Activated B cell treated with CpG ODN at 0.5 μM for 24 hours (primary cell): Measurements from ENCODE around the gene KRTAP10-11. TPM values are rescaled to one million over a fixed set of nuclear protein-coding genes. Genes with fewer than 3 reads are reported as not detected.

Experiments
- ATAC-seq: fragments of 200-7000 bp; cut with Tn5 transposase; one replicate; pipeline ENCODE4 v1.10.0; 2021; ENCODE audit warnings: low read depth, mild to moderate bottlenecking, moderate library complexity
- CTCF ChIA-PET: fragments of 350-600 bp; sonication (Branson Sonifier 250); formaldehyde crosslinking; loops from one replicate; lab custom pipeline; 2021; ENCODE audit warnings: antibody characterized with exemption; lab: Charles Lee
- POLR2A ChIA-PET: fragments of 350-600 bp; sonication (Branson Sonifier 250); formaldehyde crosslinking; loops from one replicate; lab custom pipeline; 2021; ENCODE audit warnings: antibody characterized with exemption; lab: Charles Lee
- DNase-seq: peaks from one replicate; pipeline ENCODE4 v3.0.0; 2022
- H3K27ac Mint-ChIP-seq: one replicate; pipeline ENCODE4 v1.8.0; 2020; ENCODE audit warnings: mixed read lengths
- H3K27me3 Mint-ChIP-seq: one replicate; pipeline ENCODE4 v1.8.0; 2021; ENCODE audit warnings: mixed read lengths
- H3K36me3 Mint-ChIP-seq: one replicate; pipeline ENCODE4 v1.8.0; 2021; ENCODE audit warnings: low read depth, mixed read lengths
- H3K4me1 Mint-ChIP-seq: one replicate; pipeline ENCODE4 v1.8.0; 2021; ENCODE audit warnings: mixed read lengths
- H3K4me3 Mint-ChIP-seq: one replicate; pipeline ENCODE4 v1.8.0; 2020; ENCODE audit warnings: mild to moderate bottlenecking, mixed read lengths
- H3K9me3 Mint-ChIP-seq: one replicate; pipeline ENCODE4 v1.8.0; 2020; ENCODE audit warnings: mixed read lengths
- intact Hi-C: fragments of 100-400 bp; cut with micrococcal nuclease; formaldehyde crosslinking; loops from one replicate; pipeline ENCODE4 v1.15.1; 2024
- total RNA-seq: library from RNA; stranded (reverse); gene quantifications from 2 replicates; pipeline ENCODE4 v1.2.3, GENCODE V29; 2022
- TF ChIP-seq, protein P1 (sequence below): fragments of 200-600 bp; IDR thresholded peaks from one replicate; pipeline ENCODE4 v1.8.0; 2022; ENCODE audit warnings: antibody characterized with exemption, mild to moderate bottlenecking

The KRTAP10-11 gene
- total RNA-seq, 1 donor from 2014 or later, result not detected

DNA sequence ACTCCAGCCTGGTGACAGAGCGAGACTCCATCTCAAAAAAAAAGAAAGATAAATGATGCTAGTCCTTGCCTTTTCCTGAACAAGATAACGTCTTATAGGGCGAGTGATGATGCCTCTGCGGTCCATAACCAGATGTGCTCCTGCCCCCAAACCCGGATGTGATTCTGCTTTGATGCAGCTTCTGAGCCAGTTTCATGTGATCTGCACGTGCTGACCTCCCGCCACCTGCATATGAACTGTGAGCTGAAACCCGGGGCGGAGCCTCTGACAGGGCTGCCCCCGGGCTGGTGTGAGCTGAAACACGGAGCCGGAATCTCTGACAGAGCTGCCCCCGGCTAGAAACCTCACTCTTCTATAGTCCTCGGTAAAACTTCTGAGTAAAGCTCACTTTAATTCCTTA, 6.9 kb downstream of the KRTAP10-11 start:
- Mint-ChIP-seq H3K9me3 (peaks cover 17% of the 10 kb centered on the region), H3K27me3 (peaks cover 15% of the 10 kb centered on the region), H3K36me3 (no peaks in the 10 kb centered on the region), H3K27ac (no peak overlapping the region), H3K4me1 (peaks cover 2% of the 10 kb centered on the region), H3K4me3 (no peak overlapping the region)
- intact Hi-C loops, result no loop called here
- POLR2A ChIA-PET, result no interaction called here
- DNase-seq, result no peak
- no peak for ATAC-seq
- CTCF ChIA-PET, result no interaction called here
- TF ChIP-seq, protein P1, sequence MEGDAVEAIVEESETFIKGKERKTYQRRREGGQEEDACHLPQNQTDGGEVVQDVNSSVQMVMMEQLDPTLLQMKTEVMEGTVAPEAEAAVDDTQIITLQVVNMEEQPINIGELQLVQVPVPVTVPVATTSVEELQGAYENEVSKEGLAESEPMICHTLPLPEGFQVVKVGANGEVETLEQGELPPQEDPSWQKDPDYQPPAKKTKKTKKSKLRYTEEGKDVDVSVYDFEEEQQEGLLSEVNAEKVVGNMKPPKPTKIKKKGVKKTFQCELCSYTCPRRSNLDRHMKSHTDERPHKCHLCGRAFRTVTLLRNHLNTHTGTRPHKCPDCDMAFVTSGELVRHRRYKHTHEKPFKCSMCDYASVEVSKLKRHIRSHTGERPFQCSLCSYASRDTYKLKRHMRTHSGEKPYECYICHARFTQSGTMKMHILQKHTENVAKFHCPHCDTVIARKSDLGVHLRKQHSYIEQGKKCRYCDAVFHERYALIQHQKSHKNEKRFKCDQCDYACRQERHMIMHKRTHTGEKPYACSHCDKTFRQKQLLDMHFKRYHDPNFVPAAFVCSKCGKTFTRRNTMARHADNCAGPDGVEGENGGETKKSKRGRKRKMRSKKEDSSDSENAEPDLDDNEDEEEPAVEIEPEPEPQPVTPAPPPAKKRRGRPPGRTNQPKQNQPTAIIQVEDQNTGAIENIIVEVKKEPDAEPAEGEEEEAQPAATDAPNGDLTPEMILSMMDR, result no peak

DNA sequence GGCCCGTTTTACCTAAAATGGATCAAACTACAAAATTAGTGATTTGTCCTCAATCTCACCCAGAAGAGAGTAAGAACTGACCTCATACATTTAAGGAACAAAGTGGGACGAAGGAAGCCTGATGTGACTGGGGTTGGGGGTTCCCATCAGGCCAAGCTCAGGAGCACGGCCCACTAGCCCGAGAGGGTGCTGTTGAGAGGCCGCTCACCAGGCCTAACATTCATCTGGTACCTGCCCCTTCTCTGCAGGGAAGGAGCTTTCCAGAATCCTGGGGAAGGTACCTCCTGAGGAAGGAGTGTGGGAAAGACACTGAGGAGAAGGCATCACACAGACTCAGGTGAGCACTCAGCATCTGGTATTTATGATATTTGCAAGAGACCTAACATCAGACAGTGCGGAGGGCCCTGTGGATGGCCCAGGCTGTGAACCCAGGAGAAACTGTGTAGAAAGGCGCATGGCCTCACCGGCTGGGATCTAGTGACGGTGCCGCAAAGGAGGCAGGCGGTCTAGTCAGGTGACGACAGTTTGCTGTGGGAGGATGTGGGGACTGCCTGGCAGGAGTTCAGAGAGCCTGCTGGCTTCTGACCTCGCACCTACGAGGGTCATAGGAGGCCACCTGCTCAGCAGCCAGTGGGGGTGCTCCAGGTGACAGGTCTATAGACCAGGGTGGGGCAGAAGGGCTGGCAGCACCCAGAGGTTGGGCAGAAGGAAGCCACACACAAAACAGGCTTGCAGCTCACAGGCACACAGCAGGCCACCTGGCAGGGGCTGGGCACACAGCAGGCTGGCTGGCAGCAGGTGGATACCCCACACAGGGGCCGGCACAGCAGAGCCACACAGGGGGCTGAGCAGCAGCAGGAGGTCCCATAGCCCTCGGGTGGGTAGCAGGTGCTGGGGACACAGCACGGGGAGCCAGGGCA, 7.7 kb downstream of the KRTAP10-11 start:
- H3K27me3 Mint-ChIP-seq, result peaks cover 22% of the 10 kb centered on the region
- no peak overlapping the region for H3K4me3 Mint-ChIP-seq
- ATAC-seq (no peak), DNase-seq (no peak)
- peaks cover 19% of the 10 kb centered on the region for H3K9me3 Mint-ChIP-seq
- intact Hi-C loops, result no loop called here
- H3K27ac Mint-ChIP-seq, result no peak overlapping the region
- ChIA-PET CTCF (no interaction called here), POLR2A (no interaction called here)
- TF ChIP-seq, protein P1, result no peak
- no peaks in the 10 kb centered on the region for H3K36me3 Mint-ChIP-seq
- H3K4me1 Mint-ChIP-seq, result peaks cover 2% of the 10 kb centered on the region

DNA sequence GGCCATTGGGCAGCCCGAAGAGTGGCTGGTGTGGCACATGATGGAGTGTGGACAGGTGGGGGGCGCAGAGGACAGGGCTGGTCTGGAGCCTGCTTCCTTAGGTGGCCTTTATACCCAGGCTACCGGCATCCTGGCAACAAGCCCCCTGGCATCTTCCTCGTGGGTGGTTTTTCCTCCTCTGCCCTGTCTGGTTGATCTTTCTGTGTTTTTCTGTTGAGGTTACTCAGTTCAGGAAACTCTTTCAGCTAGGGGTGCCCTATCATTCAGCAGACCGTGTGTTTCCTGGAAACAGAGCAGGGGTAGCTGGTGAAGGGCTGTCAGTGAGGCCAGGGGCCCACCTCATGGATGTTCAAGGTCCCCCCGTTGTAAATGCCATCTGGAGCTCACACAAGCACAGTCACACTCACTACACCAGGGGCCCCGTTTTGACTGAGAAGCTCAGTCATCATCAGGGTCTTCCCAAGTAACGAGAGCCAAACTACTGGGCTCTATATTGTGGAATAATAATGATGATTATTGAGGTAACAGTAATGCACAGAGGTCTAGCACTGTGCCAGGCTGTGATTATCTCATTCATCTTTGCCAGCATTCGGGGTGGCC, 8.5 kb downstream of the KRTAP10-11 start, which contains the start of gene KRTAP12-4:
TSS of gene KRTAP12-4 (minus strand) at position 84 of the 600 bp plus-strand sequence. CDS start at position 39, 45 bp downstream.
- no peaks in the 10 kb centered on the region for H3K36me3 Mint-ChIP-seq
- no peak for ATAC-seq
- ChIA-PET CTCF (no interaction called here), POLR2A (no interaction called here)
- no peak for DNase-seq
- no peak within 1 kb of the TSS for H3K4me3 Mint-ChIP-seq
- TF ChIP-seq, protein P1, result no peak
- peaks cover 19% of the 10 kb centered on the region for H3K9me3 Mint-ChIP-seq
- H3K27me3 Mint-ChIP-seq, result peaks cover 22% of the 10 kb centered on the region
- intact Hi-C loops, result no loop called here
- no peak within 1 kb of the TSS for H3K27ac Mint-ChIP-seq
- H3K4me1 Mint-ChIP-seq, result peaks cover 2% of the 10 kb centered on the region

DNA sequence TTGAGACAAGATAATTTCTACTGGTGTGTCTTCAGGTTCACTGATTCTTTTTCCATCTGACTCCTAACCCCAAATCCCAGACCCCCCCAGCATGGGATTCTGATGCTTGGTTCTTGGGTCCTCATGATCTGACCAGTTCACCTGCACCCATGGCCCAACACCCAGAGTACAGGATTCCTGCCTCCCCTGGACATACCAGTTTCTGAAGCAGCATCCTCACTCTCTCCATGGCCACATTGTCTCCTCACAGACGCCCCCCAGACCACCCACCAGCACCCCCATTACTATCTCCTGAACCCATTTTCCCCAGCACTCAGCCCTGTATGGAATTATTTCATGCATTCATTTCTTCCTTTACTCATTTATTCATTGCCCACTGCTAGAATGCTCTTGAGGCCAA, 10.7 kb downstream of the KRTAP10-11 start:
- Mint-ChIP-seq H3K4me1 (peaks cover 2% of the 10 kb centered on the region), H3K4me3 (no peak overlapping the region), H3K27me3 (peaks cover 26% of the 10 kb centered on the region), H3K36me3 (no peaks in the 10 kb centered on the region), H3K9me3 (peaks cover 24% of the 10 kb centered on the region), H3K27ac (no peak overlapping the region)
- no peak for DNase-seq
- POLR2A ChIA-PET, result no interaction called here
- intact Hi-C loops, result no loop called here
- TF ChIP-seq, protein P1, result no peak
- CTCF ChIA-PET, result no interaction called here
- no peak for ATAC-seq
